Superior temporal gyrus (tissue), 1 donor: ENCODE results near the gene OR13J1.
"Not testable (repeated sequence)": the region's sequence is repeated elsewhere in the genome, so short reads cannot be mapped to it uniquely, and the experiment has no call there.

ENCODE experiments used
- DNase-seq: peaks from one replicate; pipeline ENCODE4 v3.0.0-alpha.2; 2016; ENCODE audit errors: extremely low spot score

The OR13J1 gene, protein sequence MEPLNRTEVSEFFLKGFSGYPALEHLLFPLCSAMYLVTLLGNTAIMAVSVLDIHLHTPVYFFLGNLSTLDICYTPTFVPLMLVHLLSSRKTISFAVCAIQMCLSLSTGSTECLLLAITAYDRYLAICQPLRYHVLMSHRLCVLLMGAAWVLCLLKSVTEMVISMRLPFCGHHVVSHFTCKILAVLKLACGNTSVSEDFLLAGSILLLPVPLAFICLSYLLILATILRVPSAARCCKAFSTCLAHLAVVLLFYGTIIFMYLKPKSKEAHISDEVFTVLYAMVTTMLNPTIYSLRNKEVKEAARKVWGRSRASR

DNA sequence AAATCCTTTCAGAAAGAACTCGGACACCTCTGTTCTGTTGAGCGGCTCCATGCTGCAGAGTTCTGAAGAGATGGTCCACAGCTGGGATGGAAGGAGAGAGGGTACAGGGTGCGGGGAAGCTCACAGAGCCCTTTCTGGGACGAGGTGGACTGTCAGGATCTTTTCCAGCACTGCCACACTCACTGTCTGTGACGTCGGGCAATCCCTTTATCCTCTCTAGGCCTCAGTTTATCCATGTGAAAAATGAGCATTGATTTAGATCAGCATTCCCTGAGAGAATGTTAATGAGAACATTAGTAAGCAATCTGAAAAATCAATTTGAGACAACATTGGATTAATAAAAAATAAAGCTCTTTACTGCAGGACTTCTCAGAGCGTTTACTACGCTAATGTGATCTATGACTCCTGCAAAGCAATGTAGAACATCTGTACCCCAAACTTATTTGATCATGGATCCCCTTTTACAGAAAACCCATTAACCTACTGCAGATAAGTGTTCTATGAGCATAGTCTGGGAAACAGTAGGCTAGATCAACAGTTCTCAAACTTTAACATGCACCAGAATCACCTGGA, at the start of gene OR13J1:
Gene OR13J1 (minus strand): TSS at position 51 of the 573 bp plus-strand sequence. CDS start 0 bp downstream, at position 51.
- no peak for DNase-seq

DNA sequence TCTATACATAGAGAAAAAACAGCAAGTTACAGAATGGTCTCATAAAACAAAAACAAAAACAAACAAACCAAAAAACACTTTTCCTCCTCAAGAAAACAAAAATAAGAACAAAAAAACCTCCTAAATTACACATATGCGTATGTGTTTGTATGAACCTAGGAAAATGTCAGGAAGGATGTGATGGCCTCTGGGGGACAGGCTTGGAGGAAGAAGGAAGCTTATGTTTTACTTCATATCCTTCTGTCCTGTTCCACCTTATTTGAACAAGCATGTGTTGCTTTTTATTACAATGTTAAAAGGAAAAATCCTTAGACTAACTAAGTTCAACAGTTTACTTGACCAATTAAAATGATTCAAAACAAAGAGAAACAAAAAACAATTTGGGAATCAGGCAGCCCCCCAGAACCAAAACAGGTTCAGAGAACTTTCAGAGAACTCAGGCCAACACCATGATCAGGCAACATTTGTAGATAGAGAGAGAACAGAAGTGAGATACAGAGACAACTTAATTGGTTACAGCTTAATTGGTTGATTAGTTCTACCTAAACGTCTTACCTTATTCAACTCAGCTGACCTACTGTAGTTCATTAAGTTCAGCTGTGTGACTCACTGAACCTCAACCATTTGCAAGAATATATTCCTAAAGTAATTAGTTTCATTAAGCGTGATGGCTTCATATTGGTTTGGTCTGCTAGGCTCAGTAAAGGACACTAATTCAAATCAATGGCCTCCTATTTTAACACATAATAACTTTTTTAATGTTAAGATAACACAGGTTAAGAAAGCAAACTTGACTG, 49.2 kb upstream of the OR13J1 start:
- no peak for DNase-seq

DNA sequence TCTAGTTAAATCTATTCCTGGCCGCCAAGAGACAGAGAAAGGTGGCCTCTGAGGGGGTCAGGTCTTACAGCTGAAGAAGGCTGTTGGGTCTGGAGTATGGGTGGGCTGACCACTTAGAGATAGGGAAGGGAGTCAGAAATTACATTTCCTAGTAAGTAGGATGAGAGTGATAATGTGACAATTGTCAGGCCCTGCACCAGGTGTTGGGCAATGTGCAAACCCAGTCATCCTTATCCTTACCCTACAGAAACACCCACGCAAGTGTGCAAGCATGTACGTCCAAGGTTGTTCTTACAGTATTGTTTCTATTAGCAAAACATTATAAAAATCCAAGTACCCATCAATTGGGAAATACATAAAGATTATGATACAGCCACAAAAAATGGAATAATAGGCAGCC, 48.6 kb upstream of the OR13J1 start:
- no peak for DNase-seq

DNA sequence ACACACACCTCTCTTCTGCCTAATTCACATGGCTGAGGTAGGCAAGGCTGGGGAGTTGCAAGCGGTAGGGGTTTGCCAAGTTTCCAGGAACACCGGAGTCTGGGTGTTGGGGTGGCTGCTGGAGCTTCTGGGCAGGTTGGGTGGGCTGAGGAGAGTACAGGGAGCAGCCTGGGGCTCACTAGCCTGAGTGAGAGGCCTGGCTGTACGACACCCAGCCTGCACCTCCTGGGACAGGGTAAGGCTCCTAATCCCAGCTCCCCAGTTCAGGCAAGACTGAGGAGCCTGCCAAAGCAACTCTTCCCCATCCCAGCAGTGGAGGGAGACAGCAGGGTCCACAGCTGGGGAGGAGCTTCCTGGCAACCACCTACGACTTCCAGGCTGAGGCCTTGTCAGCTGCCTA, 47.1 kb upstream of the OR13J1 start:
- no peak for DNase-seq

DNA sequence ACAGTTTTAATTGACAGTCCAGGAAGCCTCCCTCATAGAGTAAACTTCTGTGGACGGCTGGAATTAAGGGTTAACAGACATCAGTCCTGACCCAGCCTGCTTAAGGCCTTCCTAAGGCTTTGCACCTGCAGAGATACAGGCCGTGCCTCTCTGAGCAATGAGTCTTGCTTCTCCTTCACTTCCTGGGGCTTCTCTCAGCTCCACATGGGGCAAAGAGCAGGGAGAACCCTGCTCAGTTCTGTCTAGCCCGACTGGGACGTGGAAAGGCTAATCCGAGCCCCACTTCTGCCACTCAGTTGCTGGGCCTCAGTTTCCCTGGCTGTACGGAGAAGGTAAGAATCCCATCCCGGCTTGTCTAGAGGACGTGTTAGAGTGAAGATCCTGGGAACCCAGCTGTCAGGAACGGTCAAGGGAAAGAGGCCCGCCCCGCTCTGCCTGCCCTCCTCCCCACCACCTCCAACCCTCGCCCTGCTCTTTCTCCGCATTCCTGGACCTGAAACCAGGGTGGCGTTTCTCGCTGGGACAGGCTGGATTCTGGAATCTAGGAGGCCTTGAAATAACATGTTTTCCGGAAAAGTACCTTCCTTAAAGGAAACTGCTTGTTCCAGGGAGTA, 45.6 kb upstream of the OR13J1 start:
- no peak for DNase-seq

DNA sequence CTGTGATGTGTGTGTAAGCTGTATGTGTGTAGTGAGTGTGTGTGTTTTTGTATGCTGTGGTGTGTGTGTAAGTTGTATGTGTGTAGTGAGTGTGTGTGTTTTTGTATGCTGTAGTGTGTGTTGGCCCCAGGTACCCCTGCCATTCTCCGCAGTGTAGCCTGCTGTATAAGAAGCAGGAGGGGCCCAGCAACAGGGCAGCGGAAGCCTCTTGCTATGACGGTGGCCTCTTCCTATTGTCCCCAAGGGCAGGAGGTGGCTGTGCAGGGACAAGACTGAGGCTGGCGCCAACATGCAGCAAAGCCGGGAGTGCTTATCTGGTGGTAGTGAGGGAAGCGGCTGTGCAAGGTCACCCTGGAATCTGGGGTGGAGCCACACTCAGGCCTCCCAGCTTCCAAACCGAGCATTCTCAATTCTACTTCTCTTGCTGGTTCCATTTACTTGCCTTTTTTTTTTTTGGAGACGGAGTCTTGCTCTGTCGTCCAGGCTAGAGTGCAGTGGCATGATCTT, 44.2 kb upstream of the OR13J1 start:
- no peak for DNase-seq

DNA sequence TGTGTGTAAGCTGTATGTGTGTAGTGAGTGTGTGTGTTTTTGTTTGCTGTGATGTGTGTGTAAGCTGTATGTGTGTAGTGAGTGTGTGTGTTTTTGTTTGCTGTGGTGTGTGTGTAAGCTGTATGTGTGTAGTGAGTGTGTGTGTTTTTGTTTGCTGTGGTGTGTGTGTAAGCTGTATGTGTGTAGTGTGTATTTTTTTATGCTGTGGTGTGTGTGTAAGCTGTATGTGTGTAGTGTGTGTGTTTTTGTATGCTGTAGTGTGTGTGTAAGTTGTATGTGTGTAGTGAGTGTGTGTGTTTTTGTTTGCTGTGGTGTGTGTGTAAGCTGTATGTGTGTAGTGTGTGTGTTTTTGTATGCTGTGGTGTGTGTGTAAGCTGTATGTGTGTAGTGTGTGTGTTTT, 43.2 kb upstream of the OR13J1 start:
- DNase-seq: not testable (repeated sequence)

DNA sequence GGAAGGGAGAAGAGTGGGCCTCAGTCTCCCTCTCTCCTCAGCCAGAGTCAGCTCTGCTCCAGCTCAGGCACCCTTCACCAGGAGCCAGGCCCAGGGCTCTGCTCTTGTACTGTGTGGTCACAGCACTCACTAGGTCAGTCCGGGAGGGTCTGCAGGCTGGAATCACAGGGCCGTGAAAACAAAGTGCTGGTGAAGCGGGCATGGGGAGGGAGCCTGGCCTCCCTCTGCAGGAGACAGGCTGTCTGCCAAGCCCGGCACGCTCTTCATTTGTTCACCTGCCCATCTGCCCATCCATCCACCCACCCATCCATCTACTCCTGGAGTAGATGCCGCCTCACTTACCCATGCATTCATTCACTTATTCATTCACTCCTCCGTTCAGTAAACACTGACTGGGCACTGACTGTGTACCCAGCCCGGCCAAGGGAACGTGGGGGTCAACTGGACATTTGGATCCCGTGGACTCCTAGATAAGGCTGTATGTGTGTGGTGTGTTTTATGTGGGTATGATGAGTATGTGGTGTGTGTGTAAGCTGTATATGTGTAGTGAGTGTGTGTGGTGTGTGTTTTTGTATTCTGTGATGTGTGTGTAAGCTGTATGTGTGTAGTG, 42.7 kb upstream of the OR13J1 start:
- DNase-seq: no peak

DNA sequence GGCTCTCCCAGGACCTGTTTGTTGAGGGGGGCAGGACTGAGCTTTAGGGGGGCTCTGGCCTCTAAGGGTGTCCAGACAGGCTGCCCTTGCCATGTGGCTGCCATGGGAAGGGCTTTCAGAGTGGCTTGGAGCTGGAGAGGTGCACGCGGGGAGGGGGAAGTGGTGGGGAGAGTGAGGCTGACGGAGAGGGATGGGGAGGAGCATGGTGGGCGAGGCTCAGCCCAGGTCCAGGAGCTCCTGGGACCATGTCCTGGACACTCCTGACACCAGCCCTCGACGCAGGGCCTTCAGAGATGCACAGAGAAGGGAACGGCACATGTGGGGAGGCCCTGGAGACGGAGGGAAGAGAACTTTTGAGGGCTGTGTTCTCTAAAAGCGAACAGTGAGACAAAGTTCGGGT, 41.5 kb upstream of the OR13J1 start:
- no peak for DNase-seq

DNA sequence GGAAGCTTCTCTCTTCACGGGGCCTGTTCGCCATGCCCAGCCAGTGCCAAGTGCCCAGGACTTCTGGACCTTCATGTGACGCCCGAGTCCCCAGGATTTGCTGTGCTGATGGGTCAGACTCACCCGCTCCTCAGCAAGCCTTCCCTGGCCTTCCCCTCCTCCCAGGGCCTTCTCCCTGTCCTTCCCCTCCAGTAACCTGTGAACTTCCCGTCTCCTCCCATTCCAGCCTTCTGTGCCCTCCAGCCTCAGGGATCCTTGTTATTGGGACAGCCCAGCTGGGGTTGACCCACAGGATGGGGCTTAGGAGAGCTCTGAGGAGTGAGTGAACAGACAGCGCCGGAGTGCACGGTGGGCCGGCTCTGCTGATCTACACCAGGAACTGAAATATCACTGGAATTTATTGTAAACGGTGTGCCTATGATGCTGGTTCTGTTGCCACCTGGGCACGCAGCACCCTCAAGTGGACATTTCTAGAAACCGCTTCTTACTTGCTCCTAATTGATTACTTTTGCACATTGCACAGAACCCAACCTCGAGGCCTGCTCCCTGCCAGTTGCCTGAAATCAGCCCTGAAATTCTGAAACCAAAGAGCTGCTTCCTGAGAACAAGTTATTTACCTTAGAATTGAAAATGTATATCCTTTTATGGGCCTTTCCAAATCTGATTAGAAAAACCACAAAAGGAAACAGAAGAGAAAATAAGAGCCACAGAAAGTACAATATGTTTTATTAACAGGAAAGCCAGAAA, 40.6 kb upstream of the OR13J1 start:
- DNase-seq: no peak

DNA sequence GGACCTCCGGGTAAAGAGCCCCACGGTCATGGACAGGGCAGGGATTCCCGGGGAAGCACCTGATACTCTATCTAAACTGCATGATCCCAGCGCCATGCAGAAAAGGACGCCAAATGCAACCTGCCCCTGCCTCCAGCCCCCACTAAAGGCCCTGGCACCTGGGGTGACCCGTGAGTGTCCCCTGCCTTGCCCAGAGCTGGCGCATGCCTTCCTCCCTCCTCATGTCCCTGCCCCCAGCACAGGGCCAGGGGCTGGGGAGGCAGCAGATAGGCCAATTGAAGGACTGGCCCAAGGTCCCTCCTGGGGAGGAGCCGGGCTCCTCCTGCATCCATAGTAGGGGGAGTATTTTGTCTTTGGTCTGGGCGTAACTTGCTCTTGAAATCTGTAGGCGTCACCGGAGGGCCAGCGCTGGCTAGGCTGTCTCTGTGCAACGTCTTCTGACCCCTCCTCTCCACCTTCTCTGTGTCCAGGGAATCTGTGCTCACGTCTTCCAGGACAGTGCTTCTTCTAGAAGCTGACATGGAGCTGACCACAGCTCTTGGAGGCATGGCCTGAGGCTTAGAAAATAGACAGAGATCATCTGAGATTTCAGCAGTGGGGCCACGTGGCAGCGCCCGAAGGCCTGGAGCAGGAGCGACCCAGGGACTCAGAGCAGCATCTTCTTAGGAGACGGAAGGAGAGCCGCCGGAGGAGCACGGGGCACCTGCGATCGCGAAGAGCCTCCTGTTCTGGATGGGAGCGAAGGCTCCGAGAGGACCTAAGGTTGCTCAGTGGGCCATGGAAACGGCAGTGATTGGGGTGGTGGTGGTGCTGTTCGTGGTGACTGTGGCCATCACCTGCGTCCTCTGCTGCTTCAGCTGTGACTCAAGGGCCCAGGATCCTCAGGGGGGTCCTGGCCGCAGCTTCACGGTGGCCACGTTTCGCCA, 39.7 kb upstream of the OR13J1 start:
- no peak for DNase-seq

DNA sequence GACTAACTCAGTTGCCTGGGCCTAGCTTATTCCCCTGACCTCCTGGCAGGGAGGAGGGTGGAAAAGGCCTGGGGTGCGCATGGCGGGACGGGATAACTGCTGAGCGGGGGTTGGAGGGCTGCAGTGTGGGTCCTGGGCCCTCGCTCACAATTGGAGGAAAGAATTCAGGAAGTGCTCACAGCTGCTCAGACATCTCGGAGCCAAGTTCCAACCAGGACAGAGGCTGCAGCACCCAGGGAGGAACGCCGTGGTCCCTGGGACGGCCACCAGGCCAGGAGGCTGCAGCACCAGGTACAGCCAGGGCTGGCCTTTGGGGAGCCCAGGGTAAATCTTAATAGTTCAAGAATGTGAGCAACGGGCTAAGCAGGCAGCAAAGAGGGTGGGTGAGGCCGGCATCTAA, 39.1 kb upstream of the OR13J1 start, which contains the start of gene SPAAR:
Gene SPAAR (plus strand): TSS at position 217 of the 400 bp plus-strand sequence. CDS start 974 bp downstream, outside the sequence.
- DNase-seq: no peak

DNA sequence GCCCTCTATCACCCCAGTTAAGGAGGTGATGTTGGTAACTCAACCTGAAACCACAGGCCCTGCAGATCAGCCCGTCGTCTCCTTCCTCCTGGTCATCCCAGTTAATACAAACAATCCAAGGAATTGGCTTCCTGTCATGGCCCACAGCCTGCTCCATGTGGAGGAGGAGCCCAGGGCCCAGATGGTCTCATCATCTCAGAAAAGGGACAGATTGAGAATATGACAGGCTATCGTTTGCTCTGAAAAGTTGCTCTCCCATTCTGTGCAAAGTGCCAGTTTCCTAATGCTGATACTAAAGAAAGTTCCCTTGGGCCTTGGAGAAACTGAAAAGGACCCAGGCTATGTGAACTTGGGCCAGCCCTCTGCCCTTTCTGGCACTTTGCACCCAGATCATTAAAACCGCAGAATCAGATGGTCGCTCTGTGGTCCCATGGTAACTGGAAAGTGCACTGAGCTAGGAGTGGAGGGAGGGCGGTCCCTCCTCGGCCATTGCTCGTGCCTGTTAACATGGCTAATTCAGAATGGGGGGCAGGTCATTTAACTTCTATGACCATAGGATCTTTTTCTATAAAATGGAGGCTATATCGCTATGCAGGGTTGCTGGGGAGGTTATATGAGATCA, 38.4 kb upstream of the OR13J1 start:
- no peak for DNase-seq

DNA sequence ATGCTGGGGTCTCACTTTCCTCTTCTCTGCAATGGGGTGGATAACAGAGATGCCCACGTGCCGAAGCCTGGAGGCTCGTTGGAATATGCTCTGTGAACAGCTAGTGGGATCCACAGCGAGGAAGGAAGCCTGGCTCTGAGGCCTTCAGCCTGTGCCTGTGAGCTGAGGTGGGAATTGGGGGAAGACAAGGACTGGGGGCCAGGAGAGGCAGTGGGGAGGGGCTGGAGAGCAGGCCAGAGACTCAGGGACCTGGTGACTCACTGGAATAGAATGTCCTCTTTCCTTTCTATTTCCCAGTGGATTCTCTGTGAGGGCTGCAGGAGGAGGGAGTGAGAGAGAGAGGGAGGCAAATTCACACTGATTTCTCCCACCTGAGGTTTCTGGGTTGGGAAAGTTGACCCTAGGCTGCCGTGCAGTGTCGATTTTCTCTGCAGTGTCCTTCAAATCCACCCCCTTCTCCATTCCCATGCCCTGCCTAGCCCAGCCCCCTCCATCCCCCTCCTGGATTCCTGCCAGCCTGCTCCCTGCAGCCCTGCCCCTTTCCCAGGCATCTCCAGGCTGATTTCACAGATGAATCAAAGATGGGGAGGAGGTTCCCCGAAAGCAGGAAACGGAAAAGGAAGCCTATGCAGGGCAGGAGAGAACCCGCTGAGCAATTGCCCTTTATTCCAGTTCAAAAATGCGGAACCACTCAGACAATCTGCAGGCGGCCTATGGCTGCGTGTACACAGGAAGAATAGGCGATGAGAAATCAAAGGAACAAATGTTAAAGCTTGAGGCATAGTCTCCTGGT, 37.7 kb upstream of the OR13J1 start:
- DNase-seq: no peak

DNA sequence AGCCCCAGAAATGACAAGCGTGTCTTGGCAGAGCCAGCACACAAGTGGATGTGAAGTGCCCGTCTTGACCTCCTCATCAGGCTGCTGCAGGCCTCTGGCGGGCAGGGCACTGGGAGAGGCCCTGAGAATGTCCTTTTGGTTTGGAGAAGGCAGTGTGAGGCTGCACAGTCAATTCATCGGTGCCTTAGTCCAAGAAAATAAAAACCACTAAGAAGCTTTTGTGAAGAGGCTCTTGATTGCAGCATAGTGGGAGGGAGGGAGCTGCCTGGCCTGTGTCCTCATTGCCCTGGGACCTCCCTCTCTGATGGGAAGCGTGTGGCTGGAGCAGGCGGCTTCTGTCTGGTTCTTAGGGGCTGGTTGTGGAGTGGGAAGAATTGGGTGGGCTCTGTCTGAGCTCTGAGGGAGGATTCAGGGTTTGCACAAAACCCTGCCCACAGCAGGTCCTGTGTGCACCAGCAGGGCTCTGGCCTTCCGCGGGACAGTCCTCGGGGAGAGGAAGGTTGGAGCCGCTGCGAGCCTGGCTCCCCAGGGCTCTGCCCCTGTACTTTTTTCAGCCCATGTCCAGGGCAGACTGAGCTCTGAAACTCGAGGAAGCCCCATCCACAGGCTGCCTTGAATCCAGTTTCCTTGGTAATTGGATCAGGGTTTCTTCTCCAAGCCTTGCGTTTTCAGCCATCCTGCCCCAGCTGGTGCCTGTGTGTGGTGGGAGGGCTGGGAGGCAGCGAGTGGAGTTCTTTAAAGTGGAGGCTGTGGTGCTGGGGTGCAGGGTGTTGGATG, 36.9 kb upstream of the OR13J1 start:
- DNase-seq: no peak

DNA sequence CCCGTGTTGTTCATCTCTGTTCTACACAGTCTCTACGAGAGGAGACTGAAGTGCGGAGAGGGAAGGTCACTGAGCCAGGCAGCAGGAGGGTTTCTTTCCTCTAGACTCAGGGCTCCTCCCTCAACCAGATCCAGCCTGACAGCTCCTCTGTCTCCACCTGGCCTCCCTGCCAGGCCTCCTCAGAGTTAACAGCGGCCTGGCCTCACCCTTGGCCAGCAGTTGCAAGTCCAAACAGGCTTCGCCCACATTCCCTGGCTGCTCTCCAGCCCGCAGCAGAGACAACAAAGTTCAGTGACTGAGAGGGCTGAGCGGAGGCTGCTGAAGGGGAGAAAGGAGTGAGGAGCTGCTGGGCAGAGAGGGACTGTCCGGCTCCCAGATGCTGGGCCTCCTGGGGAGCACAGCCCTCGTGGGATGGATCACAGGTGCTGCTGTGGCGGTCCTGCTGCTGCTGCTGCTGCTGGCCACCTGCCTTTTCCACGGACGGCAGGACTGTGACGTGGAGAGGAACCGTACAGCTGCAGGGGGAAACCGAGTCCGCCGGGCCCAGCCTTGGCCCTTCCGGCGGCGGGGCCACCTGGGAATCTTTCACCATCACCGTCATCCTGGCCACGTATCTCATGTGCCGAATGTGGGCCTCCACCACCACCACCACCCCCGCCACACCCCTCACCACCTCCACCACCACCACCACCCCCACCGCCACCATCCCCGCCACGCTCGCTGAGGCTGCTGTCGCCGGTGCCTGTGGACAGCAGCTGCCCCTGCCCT, 35.9 kb upstream of the OR13J1 start, which contains the start of gene HRCT1:
Gene HRCT1 (plus strand): TSS at position 291 of the 768 bp plus-strand sequence. CDS start 86 bp downstream, at position 377.
- DNase-seq: no peak
